GM19023 (cell line): ENCODE results near the gene LSG1.
"Not testable (repeated sequence)": the region's sequence is repeated elsewhere in the genome, so short reads cannot be mapped to it uniquely, and the experiment has no call there.

Experiments used
- ATAC-seq: cut with Tn5 transposase; IDR thresholded peaks from one replicate; pipeline ENCODE4 v1.9.1; 2021; ENCODE audit warnings: mild to moderate bottlenecking, moderate library complexity; ENCODE audit not compliant: unreplicated experiment

Gene LSG1

GRCh38 chr3:194619741-194620140 is 52.2 kb downstream of the LSG1 start:
- ATAC-seq: no peak

- no peak for ATAC-seq
Observed at GRCh38 chr3:194618858-194619608, 53.0 kb downstream of the LSG1 start.

GRCh38 chr3:194617827-194618226 is 54.2 kb downstream of the LSG1 start:
- ATAC-seq: no peak

- no peak for ATAC-seq
Observed at GRCh38 chr3:194617143-194617671, 54.8 kb downstream of the LSG1 start.

- ATAC-seq: no peak
Observed at GRCh38 chr3:194615226-194615625, 56.8 kb downstream of the LSG1 start.

- ATAC-seq: no peak
Observed at GRCh38 chr3:194612221-194612620, 59.8 kb downstream of the LSG1 start.

GRCh38 chr3:194610689-194611088 is 61.3 kb downstream of the LSG1 start:
- ATAC-seq: no peak

GRCh38 chr3:194609601-194610000 is 62.4 kb downstream of the LSG1 start:
- no peak for ATAC-seq

- no peak for ATAC-seq
Observed at GRCh38 chr3:194608981-194609380, 63.0 kb downstream of the LSG1 start.

- ATAC-seq: no peak
Observed at GRCh38 chr3:194607592-194608389, 64.2 kb downstream of the LSG1 start.

GRCh38 chr3:194606941-194607340 is 65.0 kb downstream of the LSG1 start:
- no peak for ATAC-seq

- no peak for ATAC-seq
Observed at GRCh38 chr3:194606163-194606562, 65.8 kb downstream of the LSG1 start.

GRCh38 chr3:194605314-194605713 is 66.7 kb downstream of the LSG1 start:
- not testable (repeated sequence) for ATAC-seq

- no peak for ATAC-seq
Observed at GRCh38 chr3:194604837-194605236, 67.2 kb downstream of the LSG1 start.

GRCh38 chr3:194604126-194604525 is 67.9 kb downstream of the LSG1 start:
- ATAC-seq: no peak

GRCh38 chr3:194602669-194603171 is 69.3 kb downstream of the LSG1 start:
- ATAC-seq: no peak

- ATAC-seq: no peak
Observed at GRCh38 chr3:194598771-194599557, 73.0 kb downstream of the LSG1 start.

GRCh38 chr3:194596906-194597305 is 75.1 kb downstream of the LSG1 start:
- ATAC-seq: no peak

- no peak for ATAC-seq
Observed at GRCh38 chr3:194592798-194593752, 78.9 kb downstream of the LSG1 start.
